ENCODE data around the gene PABPC1L.

- TF ChIP-seq CTCF (optimal IDR thresholded peaks at IDR 0.05 in 1 of 3, IDR thresholded peaks at IDR 0.05 in 1 of 3, conservative IDR thresholded peaks at IDR 0.05 in 1 of 3; ENCODE audit: extremely low read depth in 1 of 3, insufficient read depth in 2 of 3, low read length in 3 of 3) (no peak), EZH2 (IDR thresholded peaks at IDR 0.05; ENCODE audit: low read length) (no peak)
Observed at GRCh38 chr20:44918761-44919160, 8.9 kb downstream of the PABPC1L start.

Measured in keratinocyte (primary cell).